CD4-positive, CD25-positive, alpha-beta regulatory T cell (primary cell): Measurements from ENCODE around the gene MLN. TPM values are rescaled to one million over a fixed set of nuclear protein-coding genes. Genes with fewer than 3 reads are reported as not detected.

Source experiments
- ATAC-seq, 2 donors: fragments of 150-1000 bp; cut with Tn5 transposase; one replicate each; pipeline ENCODE4 v1.10.0; 2021; ENCODE audit warnings: low read depth in 2 of 2, moderate number of reproducible peaks in 2 of 2, moderate library complexity in 1 of 2
- DNase-seq, 3 donors: peaks; one replicate each; pipeline versions ENCODE4 v3.0.0 to v3.0.0-alpha.2; 2012 to 2022; ENCODE audit warnings: mixed read lengths in 1 of 3
- H3K27ac ChIP-seq: one replicate; pipeline ENCODE4 v1.7.0; 2013; ENCODE audit warnings: mild to moderate bottlenecking, low read length; ENCODE audit not compliant: insufficient read depth, poor library complexity, severe bottlenecking
- H3K27me3 ChIP-seq: one replicate; pipeline ENCODE4 v1.7.0; 2013; ENCODE audit warnings: low read length; ENCODE audit not compliant: control insufficient read depth, insufficient read depth
- H3K36me3 ChIP-seq: one replicate; pipeline ENCODE4 v1.7.0; 2013; ENCODE audit warnings: mild to moderate bottlenecking, low read length, moderate library complexity; ENCODE audit not compliant: control insufficient read depth, insufficient read depth
- H3K4me1 ChIP-seq: 2 replicates; pipeline ENCODE4 v1.7.0; 2013; ENCODE audit warnings: mild to moderate bottlenecking, low read length; ENCODE audit not compliant: insufficient read depth, control insufficient read depth, poor library complexity, severe bottlenecking
- H3K4me3 ChIP-seq: one replicate; pipeline ENCODE4 v1.7.0; 2013; ENCODE audit warnings: low read depth, mild to moderate bottlenecking, low read length, moderate library complexity
- H3K9me3 ChIP-seq, 2 experiments: 1 replicate in 1 of 2; 2 replicates in 1 of 2; pipeline ENCODE4 v1.7.0; 2013; ENCODE audit warnings: low read length in 2 of 2, mild to moderate bottlenecking in 1 of 2, moderate library complexity in 1 of 2; ENCODE audit not compliant: control insufficient read depth in 2 of 2
- H3K27ac Mint-ChIP-seq, 3 donors: one replicate each; pipeline ENCODE4 v1.8.0; 2020 to 2022; ENCODE audit warnings: mild to moderate bottlenecking in 3 of 3, mixed read lengths in 3 of 3, moderate library complexity in 2 of 3
- H3K27me3 Mint-ChIP-seq: one replicate; pipeline ENCODE4 v1.8.0; 2022; ENCODE audit warnings: mild to moderate bottlenecking, mixed read lengths
- H3K36me3 Mint-ChIP-seq: one replicate; pipeline ENCODE4 v1.8.0; 2020; ENCODE audit warnings: mixed read lengths
- H3K4me1 Mint-ChIP-seq, 4 donors: one replicate each; pipeline ENCODE4 v1.8.0; 2020 to 2022; ENCODE audit warnings: mixed read lengths in 4 of 4, mild to moderate bottlenecking in 1 of 4
- H3K4me3 Mint-ChIP-seq, 4 donors: one replicate each; pipeline ENCODE4 v1.8.0; 2020 to 2022; ENCODE audit warnings: mild to moderate bottlenecking in 4 of 4, mixed read lengths in 4 of 4, moderate library complexity in 3 of 4
- H3K9me3 Mint-ChIP-seq, 7 donors: one replicate each; pipeline ENCODE4 v1.8.0; 2020 to 2022; ENCODE audit warnings: mixed read lengths in 7 of 7, mild to moderate bottlenecking in 3 of 7, moderate library complexity in 2 of 7
- polyA plus RNA-seq, 4 donors: library from polyadenylated mRNA; unstranded; fragments of 300-500 nt; fragmentation: Illumina TruSeq; gene quantifications; one replicate each; pipeline ENCODE4 v1.2.3, GENCODE V29; 2021
- total RNA-seq: library from RNA; stranded (reverse); gene quantifications from one replicate; pipeline ENCODE4 v1.2.3, GENCODE V29; 2022

The MLN gene
- total and polyA plus RNA-seq, 5 donors from 2014 or later = not detected

DNA sequence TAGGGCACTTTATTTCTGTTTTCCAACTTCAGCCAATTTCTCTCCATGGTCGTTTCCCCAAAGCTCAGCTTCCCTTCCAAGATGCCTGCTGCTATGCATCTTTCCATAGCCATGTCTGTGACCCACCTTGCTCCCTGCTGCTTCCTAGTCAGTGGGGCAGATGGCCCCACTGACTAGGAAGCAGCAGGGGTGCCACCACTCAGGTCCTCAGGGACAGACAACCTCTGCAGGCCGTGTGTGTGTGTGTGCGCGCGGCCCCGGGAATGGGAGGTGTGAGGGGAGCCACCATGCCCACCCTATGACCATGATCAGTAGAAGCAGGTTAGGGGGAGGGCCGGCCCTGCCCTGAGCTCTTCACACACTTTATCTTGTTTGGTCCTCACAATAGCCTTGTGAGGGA is 54.4 kb downstream of the MLN start:
- Histone ChIP-seq H3K4me1 (no peaks in the 10 kb centered on the region), H3K27me3 (no peaks in the 10 kb centered on the region), H3K9me3 (no peaks in the 10 kb centered on the region), H3K4me3 (no peak overlapping the region), H3K27ac (no peak overlapping the region), H3K36me3 (no peaks in the 10 kb centered on the region)
- Mint-ChIP-seq H3K36me3 (no peaks in the 10 kb centered on the region), H3K27me3 (peaks cover 6% of the 10 kb centered on the region), H3K4me3 (no peak overlapping the region), H3K27ac (peak overlapping the region in 1 of 3 donors; percentile 41), H3K4me1 (peaks cover 0 to 3% (median under 1%) of the 10 kb centered on the region in 4 donors), H3K9me3 (peaks cover 0 to 1% (median 0%) of the 10 kb centered on the region in 7 donors)
- ATAC-seq (no peak), DNase-seq (no peak)

GRCh38 chr6:33748841-33749240 is 55.0 kb downstream of the MLN start:
- no peaks in the 10 kb centered on the region for H3K36me3 Mint-ChIP-seq
- no peak for ATAC-seq
- H3K4me3 Mint-ChIP-seq = no peak overlapping the region
- Histone ChIP-seq H3K27ac (no peak overlapping the region), H3K4me1 (no peaks in the 10 kb centered on the region), H3K27me3 (no peaks in the 10 kb centered on the region), H3K36me3 (no peaks in the 10 kb centered on the region), H3K4me3 (no peak overlapping the region), H3K9me3 (no peaks in the 10 kb centered on the region)
- DNase-seq = no peak
- peaks cover 0 to 7% (median 2%) of the 10 kb centered on the region in 4 donors for H3K4me1 Mint-ChIP-seq
- H3K9me3 Mint-ChIP-seq = no peaks in the 10 kb centered on the region
- peaks cover 10% of the 10 kb centered on the region for H3K27me3 Mint-ChIP-seq
- no peak overlapping the region for H3K27ac Mint-ChIP-seq

- Mint-ChIP-seq H3K9me3 (no peaks in the 10 kb centered on the region), H3K27ac (peak overlapping the region in 1 of 3 donors; percentile 26), H3K4me1 (peaks cover 0 to 7% (median 2%) of the 10 kb centered on the region in 4 donors), H3K36me3 (no peaks in the 10 kb centered on the region), H3K27me3 (peaks cover 19% of the 10 kb centered on the region), H3K4me3 (no peak overlapping the region)
- H3K36me3 ChIP-seq = no peaks in the 10 kb centered on the region
- no peaks in the 10 kb centered on the region for H3K4me1 ChIP-seq
- no peak overlapping the region for H3K4me3 ChIP-seq
- H3K9me3 ChIP-seq = no peaks in the 10 kb centered on the region
- no peak for DNase-seq
- H3K27ac ChIP-seq = no peak overlapping the region
- no peaks in the 10 kb centered on the region for H3K27me3 ChIP-seq
- no peak for ATAC-seq
Observed at GRCh38 chr6:33747823-33748222, 56.0 kb downstream of the MLN start.

- H3K4me1 Mint-ChIP-seq = peaks cover 0 to 7% (median 2%) of the 10 kb centered on the region in 4 donors
- no peak within 1 kb of the TSS for H3K27ac Mint-ChIP-seq
- Histone ChIP-seq H3K36me3 (no peaks in the 10 kb centered on the region), H3K4me3 (no peak within 1 kb of the TSS), H3K27ac (no peak within 1 kb of the TSS), H3K27me3 (no peaks in the 10 kb centered on the region), H3K9me3 (no peaks in the 10 kb centered on the region), H3K4me1 (no peaks in the 10 kb centered on the region)
- ATAC-seq (no peak), DNase-seq (no peak)
- H3K36me3 Mint-ChIP-seq = no peaks in the 10 kb centered on the region
- peaks cover 28% of the 10 kb centered on the region for H3K27me3 Mint-ChIP-seq
- H3K4me3 Mint-ChIP-seq = no peak within 1 kb of the TSS
- H3K9me3 Mint-ChIP-seq = no peaks in the 10 kb centered on the region
Observed at GRCh38 chr6:33746651-33747100, 57.1 kb downstream of the MLN start, which contains the start of gene IP6K3. Gene IP6K3 (minus strand): TSS chr6:33746905. CDS start chr6:33735476, 11,429 bp downstream.

DNA sequence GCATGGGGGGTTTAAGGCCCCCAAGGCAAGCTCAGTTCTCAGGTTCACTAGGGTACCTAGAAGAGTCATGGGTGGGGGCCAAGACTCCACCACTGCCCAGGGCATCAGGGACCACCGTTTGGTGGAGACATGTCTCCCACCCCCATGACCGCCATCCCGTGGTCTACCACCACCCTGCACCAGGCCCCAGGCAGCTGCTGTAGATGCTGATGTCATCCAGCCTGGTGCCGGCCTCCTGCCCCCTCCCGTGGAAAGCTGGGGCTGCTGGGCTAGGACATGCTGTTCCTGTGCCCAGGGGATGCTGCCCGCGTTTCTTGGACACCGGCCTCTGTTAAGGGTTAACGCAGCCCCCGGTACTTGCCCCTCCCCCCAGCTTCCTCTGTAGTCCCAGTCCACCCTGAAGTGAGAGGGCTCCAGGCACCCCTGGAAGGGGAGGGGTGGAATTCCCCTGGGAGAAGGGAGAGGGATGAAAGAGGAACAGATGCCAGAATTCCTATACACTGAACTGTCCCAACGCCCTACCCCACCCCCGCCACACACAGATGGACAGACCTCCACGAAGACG is 57.7 kb downstream of the MLN start:
- H3K4me3 ChIP-seq = no peak overlapping the region
- H3K27me3 ChIP-seq = no peaks in the 10 kb centered on the region
- Mint-ChIP-seq H3K27me3 (peaks cover 28% of the 10 kb centered on the region), H3K27ac (no peak overlapping the region), H3K4me3 (no peak overlapping the region), H3K36me3 (no peaks in the 10 kb centered on the region), H3K9me3 (no peaks in the 10 kb centered on the region), H3K4me1 (peaks cover 0 to 7% (median 2%) of the 10 kb centered on the region in 4 donors)
- no peaks in the 10 kb centered on the region for H3K9me3 ChIP-seq
- no peaks in the 10 kb centered on the region for H3K4me1 ChIP-seq
- DNase-seq (no peak), ATAC-seq (no peak)
- H3K36me3 ChIP-seq = no peaks in the 10 kb centered on the region
- no peak overlapping the region for H3K27ac ChIP-seq

DNA sequence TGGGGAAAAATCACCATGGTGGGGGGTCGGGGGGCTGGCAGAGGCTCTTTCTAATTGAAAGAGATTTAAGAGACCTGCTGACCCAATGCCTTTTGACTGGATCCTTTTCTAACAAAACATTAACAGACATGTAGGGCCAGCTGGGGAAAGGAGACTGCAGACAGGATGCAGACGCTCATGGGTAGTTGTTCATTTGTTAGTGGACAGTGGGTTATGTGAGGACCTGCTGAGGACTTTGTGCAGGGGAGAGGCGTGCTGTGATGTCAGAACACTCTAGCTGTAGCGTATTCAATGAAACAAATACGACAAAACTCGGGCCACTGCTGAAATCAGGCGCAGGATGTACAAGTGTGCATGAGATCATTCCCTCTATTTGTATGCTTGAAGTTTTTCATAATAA is 58.3 kb downstream of the MLN start:
- Mint-ChIP-seq H3K4me3 (no peak overlapping the region), H3K36me3 (no peaks in the 10 kb centered on the region), H3K9me3 (no peaks in the 10 kb centered on the region), H3K4me1 (peaks cover 0 to 7% (median 2%) of the 10 kb centered on the region in 4 donors), H3K27ac (peak overlapping the region in 1 of 3 donors; percentile 15), H3K27me3 (peaks cover 24% of the 10 kb centered on the region)
- no peaks in the 10 kb centered on the region for H3K27me3 ChIP-seq
- no peaks in the 10 kb centered on the region for H3K9me3 ChIP-seq
- no peaks in the 10 kb centered on the region for H3K4me1 ChIP-seq
- DNase-seq (no peak), ATAC-seq (no peak)
- H3K4me3 ChIP-seq = no peak overlapping the region
- H3K27ac ChIP-seq = no peak overlapping the region
- H3K36me3 ChIP-seq = no peaks in the 10 kb centered on the region

DNA sequence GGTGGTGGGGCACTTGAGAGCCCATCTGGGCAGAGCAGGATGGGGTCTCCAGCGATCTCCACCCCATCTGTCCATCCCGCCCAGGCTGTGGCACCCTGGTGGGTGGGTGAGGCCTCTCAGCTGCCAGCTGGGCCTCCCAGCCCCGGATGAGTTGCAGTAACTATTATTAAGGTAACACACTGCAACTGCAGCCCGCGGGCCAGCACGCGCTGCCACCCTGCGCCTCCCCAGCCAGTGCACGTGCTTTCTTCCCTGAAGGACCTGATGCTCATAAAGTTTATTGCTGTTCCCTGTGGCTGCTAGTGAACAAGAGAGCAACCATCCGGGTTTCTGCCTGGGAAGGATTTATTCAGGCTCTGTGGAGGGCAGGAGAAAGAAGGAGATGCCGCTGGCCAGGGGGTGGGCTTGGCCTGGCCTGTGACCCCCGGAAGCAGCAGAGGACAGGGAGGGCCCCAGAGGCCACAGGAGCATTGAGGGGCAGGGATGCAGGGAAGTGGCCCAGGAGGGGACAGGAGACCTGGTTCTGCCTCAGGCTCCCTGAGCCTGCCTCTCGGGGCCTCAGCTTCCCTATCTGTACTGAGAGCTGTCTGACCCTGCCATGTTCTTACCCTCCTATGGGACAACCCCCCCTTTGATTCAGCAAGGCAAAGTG is 58.8 kb downstream of the MLN start:
- Histone ChIP-seq H3K9me3 (no peaks in the 10 kb centered on the region), H3K36me3 (no peaks in the 10 kb centered on the region), H3K4me3 (no peak overlapping the region), H3K27me3 (no peaks in the 10 kb centered on the region), H3K27ac (no peak overlapping the region), H3K4me1 (no peaks in the 10 kb centered on the region)
- Mint-ChIP-seq H3K36me3 (no peaks in the 10 kb centered on the region), H3K4me1 (peaks cover 0 to 7% (median 2%) of the 10 kb centered on the region in 4 donors), H3K4me3 (no peak overlapping the region), H3K9me3 (no peaks in the 10 kb centered on the region), H3K27me3 (peaks cover 22% of the 10 kb centered on the region), H3K27ac (peak overlapping the region in 1 of 3 donors; percentile 15)
- no peak for ATAC-seq
- DNase-seq = no peak
